Astrocyte (in vitro differentiated cells and primary cell): ENCODE results near the gene TCERG1. TPM values are rescaled to one million over a fixed set of nuclear protein-coding genes. Genes with fewer than 3 reads are reported as not detected.

Source experiments
- DNase-seq: peaks from one replicate; pipeline ENCODE4 v3.0.0-alpha.2; 2010; ENCODE audit warnings: low read depth
- FAIRE-seq: peaks from 2 replicates; lab custom pipeline; 2011; peaks lifted over from hg19 to GRCh38; lab: Jason Lieb, UNC
- H2AFZ ChIP-seq: 2 replicates; pipeline ENCODE4 v1.6.0; 2012; ENCODE audit warnings: low read depth, low read length, inconsistent platforms
- H3K27ac ChIP-seq: 2 replicates; pipeline ENCODE4 v1.5.1; 2011; ENCODE audit warnings: low read depth, low read length, inconsistent platforms
- H3K27me3 ChIP-seq: 2 replicates; pipeline ENCODE4 v1.6.0; 2011; ENCODE audit warnings: low read length, inconsistent platforms; ENCODE audit not compliant: insufficient read depth
- H3K36me3 ChIP-seq: 2 replicates; pipeline ENCODE4 v1.5.1; 2011; ENCODE audit warnings: low read length, inconsistent platforms; ENCODE audit not compliant: insufficient read depth
- H3K4me1 ChIP-seq: 2 replicates; pipeline ENCODE4 v1.5.1; 2011; ENCODE audit warnings: low read length, inconsistent platforms; ENCODE audit not compliant: insufficient read depth
- H3K4me2 ChIP-seq: 2 replicates; pipeline ENCODE4 v1.6.0; 2012; ENCODE audit warnings: low read length, inconsistent platforms
- H3K4me3 ChIP-seq: 2 replicates; pipeline ENCODE4 v1.5.1; 2011; ENCODE audit warnings: low read depth, mild to moderate bottlenecking, low read length, inconsistent platforms; ENCODE audit not compliant: insufficient read depth
- H3K79me2 ChIP-seq: 2 replicates; pipeline ENCODE4 v1.6.0; 2012; ENCODE audit warnings: mild to moderate bottlenecking, low read length, inconsistent platforms; ENCODE audit not compliant: insufficient read depth
- H3K9ac ChIP-seq: 2 replicates; pipeline ENCODE4 v1.6.0; 2012; ENCODE audit warnings: mild to moderate bottlenecking, low read length, inconsistent platforms
- H3K9me3 ChIP-seq: 2 replicates; pipeline ENCODE4 v1.5.1; 2012; ENCODE audit warnings: low read depth, mild to moderate bottlenecking, low read length, inconsistent platforms; ENCODE audit not compliant: insufficient read depth
- H4K20me1 ChIP-seq: 2 replicates; pipeline ENCODE4 v1.6.0; 2012; ENCODE audit warnings: low read length, inconsistent platforms; ENCODE audit not compliant: insufficient read depth
- H3K27ac Mint-ChIP-seq: one replicate; pipeline ENCODE4 v1.8.0; 2021; ENCODE audit warnings: mild to moderate bottlenecking, mixed read lengths; ENCODE audit not compliant: unreplicated experiment
- H3K27me3 Mint-ChIP-seq: one replicate; pipeline ENCODE4 v1.8.0; 2021; ENCODE audit warnings: low read depth, mixed read lengths; ENCODE audit not compliant: unreplicated experiment
- H3K36me3 Mint-ChIP-seq: one replicate; pipeline ENCODE4 v1.8.0; 2021; ENCODE audit warnings: low read depth, mixed read lengths; ENCODE audit not compliant: unreplicated experiment
- H3K4me1 Mint-ChIP-seq: one replicate; pipeline ENCODE4 v1.8.0; 2021; ENCODE audit warnings: low read depth, mixed read lengths; ENCODE audit not compliant: unreplicated experiment
- H3K4me3 Mint-ChIP-seq: one replicate; pipeline ENCODE4 v1.8.0; 2021; ENCODE audit warnings: mild to moderate bottlenecking, moderate library complexity, mixed read lengths; ENCODE audit not compliant: unreplicated experiment
- H3K9me3 Mint-ChIP-seq: one replicate; pipeline ENCODE4 v1.8.0; 2021; ENCODE audit warnings: mild to moderate bottlenecking, mixed read lengths; ENCODE audit not compliant: unreplicated experiment
- CTCF ChIP-seq: IDR thresholded peaks from 2 replicates; pipeline ENCODE4 v1.5.1; 2011; ENCODE audit warnings: low read depth, mild to moderate bottlenecking, inconsistent platforms, low read length, moderate library complexity; ENCODE audit not compliant: insufficient read depth
- EZH2 ChIP-seq: IDR thresholded peaks from 2 replicates; pipeline ENCODE4 v1.6.1; 2012; ENCODE audit warnings: mild to moderate bottlenecking, low read length, inconsistent platforms; ENCODE audit not compliant: insufficient read depth
- total RNA-seq: library from RNA; stranded (reverse); gene quantifications from 2 replicates; pipeline ENCODE4 v1.2.1, GENCODE V29; 2021

The TCERG1 gene
- total RNA-seq, 1 donor from 2014 or later, result 66.0 TPM

GRCh38 chr5:146523698-146524097, 76.6 kb downstream of the TCERG1 start:
- Histone ChIP-seq H3K79me2 (no peaks in the 10 kb centered on the region), H3K27ac (no peak overlapping the region), H4K20me1 (no peaks in the 10 kb centered on the region), H2AFZ (no peak overlapping the region), H3K27me3 (no peaks in the 10 kb centered on the region), H3K4me2 (no peak overlapping the region), H3K9me3 (no peaks in the 10 kb centered on the region), H3K4me1 (no peaks in the 10 kb centered on the region), H3K4me3 (no peak overlapping the region), H3K36me3 (no peaks in the 10 kb centered on the region), H3K9ac (no peak overlapping the region)
- H3K27me3 Mint-ChIP-seq, result no peaks in the 10 kb centered on the region
- H3K4me3 Mint-ChIP-seq, result no peak overlapping the region
- H3K36me3 Mint-ChIP-seq, result no peaks in the 10 kb centered on the region
- no peak for TF ChIP-seq EZH2
- no peak for TF ChIP-seq CTCF
- H3K27ac Mint-ChIP-seq, result no peak overlapping the region
- no peaks in the 10 kb centered on the region for H3K9me3 Mint-ChIP-seq
- H3K4me1 Mint-ChIP-seq, result peaks cover 4% of the 10 kb centered on the region
- DNase-seq, result no peak
- no peak for FAIRE-seq

GRCh38 chr5:146527785-146528184, 80.7 kb downstream of the TCERG1 start:
- H2AFZ ChIP-seq, result no peak overlapping the region
- H3K4me3 ChIP-seq, result no peak overlapping the region
- Mint-ChIP-seq H3K4me3 (no peak overlapping the region), H3K4me1 (no peaks in the 10 kb centered on the region), H3K9me3 (no peaks in the 10 kb centered on the region), H3K27me3 (no peaks in the 10 kb centered on the region), H3K36me3 (no peaks in the 10 kb centered on the region), H3K27ac (no peak overlapping the region)
- FAIRE-seq (no peak), DNase-seq (no peak)
- H3K27me3 ChIP-seq, result no peaks in the 10 kb centered on the region
- no peaks in the 10 kb centered on the region for H4K20me1 ChIP-seq
- no peak overlapping the region for H3K27ac ChIP-seq
- no peaks in the 10 kb centered on the region for H3K4me1 ChIP-seq
- no peaks in the 10 kb centered on the region for H3K79me2 ChIP-seq
- H3K9me3 ChIP-seq, result no peaks in the 10 kb centered on the region
- no peaks in the 10 kb centered on the region for H3K36me3 ChIP-seq
- no peak for TF ChIP-seq EZH2
- no peak for TF ChIP-seq CTCF
- H3K4me2 ChIP-seq, result no peak overlapping the region
- H3K9ac ChIP-seq, result no peak overlapping the region

- Mint-ChIP-seq H3K27ac (no peak overlapping the region), H3K9me3 (no peaks in the 10 kb centered on the region), H3K36me3 (no peaks in the 10 kb centered on the region), H3K4me1 (peaks cover under 1% of the 10 kb centered on the region), H3K4me3 (no peak overlapping the region), H3K27me3 (no peaks in the 10 kb centered on the region)
- H3K9me3 ChIP-seq, result no peaks in the 10 kb centered on the region
- H3K27ac ChIP-seq, result no peak overlapping the region
- no peak overlapping the region for H3K9ac ChIP-seq
- FAIRE-seq, result no peak
- H3K4me2 ChIP-seq, result no peak overlapping the region
- no peak overlapping the region for H3K4me3 ChIP-seq
- H3K79me2 ChIP-seq, result no peaks in the 10 kb centered on the region
- H3K4me1 ChIP-seq, result no peaks in the 10 kb centered on the region
- H3K27me3 ChIP-seq, result no peaks in the 10 kb centered on the region
- H2AFZ ChIP-seq, result no peak overlapping the region
- DNase-seq, result no peak
- H3K36me3 ChIP-seq, result no peaks in the 10 kb centered on the region
- no peaks in the 10 kb centered on the region for H4K20me1 ChIP-seq
- TF ChIP-seq EZH2 (no peak), CTCF (no peak)
Observed at GRCh38 chr5:146528236-146528635, 81.1 kb downstream of the TCERG1 start.
